ENCODE results near the gene PAK1IP1. TPM values are rescaled to one million over a fixed set of nuclear protein-coding genes. Genes with fewer than 3 reads are reported as not detected.
A peak's percentile ranks its signal among the peaks of the same experiment; 100 is the strongest.
"Not testable (repeated sequence)": the region's sequence is repeated elsewhere in the genome, so short reads cannot be mapped to it uniquely, and the experiment has no call there.

The PAK1IP1 gene, protein sequence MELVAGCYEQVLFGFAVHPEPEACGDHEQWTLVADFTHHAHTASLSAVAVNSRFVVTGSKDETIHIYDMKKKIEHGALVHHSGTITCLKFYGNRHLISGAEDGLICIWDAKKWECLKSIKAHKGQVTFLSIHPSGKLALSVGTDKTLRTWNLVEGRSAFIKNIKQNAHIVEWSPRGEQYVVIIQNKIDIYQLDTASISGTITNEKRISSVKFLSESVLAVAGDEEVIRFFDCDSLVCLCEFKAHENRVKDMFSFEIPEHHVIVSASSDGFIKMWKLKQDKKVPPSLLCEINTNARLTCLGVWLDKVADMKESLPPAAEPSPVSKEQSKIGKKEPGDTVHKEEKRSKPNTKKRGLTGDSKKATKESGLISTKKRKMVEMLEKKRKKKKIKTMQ
- total RNA-seq: 27.5 and 30.8 TPM in 2 replicates

GRCh38 chr6:10694302-10695085 is at the start of gene PAK1IP1, which contains the start of gene C6orf52:
PAK1IP1 (plus strand) TSS chr6:10694972; CDS start chr6:10694986, 14 bp downstream.
C6orf52 (minus strand) TSS chr6:10694616; CDS start chr6:10687550, 7,066 bp downstream.
- TF ChIP-seq, protein P1, sequence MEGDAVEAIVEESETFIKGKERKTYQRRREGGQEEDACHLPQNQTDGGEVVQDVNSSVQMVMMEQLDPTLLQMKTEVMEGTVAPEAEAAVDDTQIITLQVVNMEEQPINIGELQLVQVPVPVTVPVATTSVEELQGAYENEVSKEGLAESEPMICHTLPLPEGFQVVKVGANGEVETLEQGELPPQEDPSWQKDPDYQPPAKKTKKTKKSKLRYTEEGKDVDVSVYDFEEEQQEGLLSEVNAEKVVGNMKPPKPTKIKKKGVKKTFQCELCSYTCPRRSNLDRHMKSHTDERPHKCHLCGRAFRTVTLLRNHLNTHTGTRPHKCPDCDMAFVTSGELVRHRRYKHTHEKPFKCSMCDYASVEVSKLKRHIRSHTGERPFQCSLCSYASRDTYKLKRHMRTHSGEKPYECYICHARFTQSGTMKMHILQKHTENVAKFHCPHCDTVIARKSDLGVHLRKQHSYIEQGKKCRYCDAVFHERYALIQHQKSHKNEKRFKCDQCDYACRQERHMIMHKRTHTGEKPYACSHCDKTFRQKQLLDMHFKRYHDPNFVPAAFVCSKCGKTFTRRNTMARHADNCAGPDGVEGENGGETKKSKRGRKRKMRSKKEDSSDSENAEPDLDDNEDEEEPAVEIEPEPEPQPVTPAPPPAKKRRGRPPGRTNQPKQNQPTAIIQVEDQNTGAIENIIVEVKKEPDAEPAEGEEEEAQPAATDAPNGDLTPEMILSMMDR (IDR thresholded peaks at IDR 0.05; ENCODE audit: insufficient read depth, low read length, poor library complexity, severe bottlenecking): no peak

GRCh38 chr6:10655508-10656055 is 39.2 kb upstream of the PAK1IP1 start:
- DNase-seq (ENCODE audit: low read depth): no peak
- Histone ChIP-seq H3K4me3 (ENCODE audit: low read depth, low read length) (no peak overlapping the region), H3K36me3 (ENCODE audit: control insufficient read depth, insufficient read depth, low read length) (no peaks in the 10 kb centered on the region), H3K27me3 (ENCODE audit: control insufficient read depth, insufficient read depth, low read length) (no peaks in the 10 kb centered on the region)
- TF ChIP-seq, protein P1 (IDR thresholded peaks at IDR 0.05; ENCODE audit: insufficient read depth, low read length, poor library complexity, severe bottlenecking): no peak

More at GRCh38 chr6:10694302-10695085, at the start of gene PAK1IP1, which contains the start of gene C6orf52:
- no peaks in the 10 kb centered on the region for H3K36me3 ChIP-seq (ENCODE audit: control insufficient read depth, insufficient read depth, low read length)
- no peaks in the 10 kb centered on the region for H3K27me3 ChIP-seq (ENCODE audit: control insufficient read depth, insufficient read depth, low read length)
- H3K4me3 ChIP-seq (ENCODE audit: low read depth, low read length): peak within 1 kb of the TSS; percentile 76
- peak; percentile 65 for DNase-seq (ENCODE audit: low read depth)

DNA sequence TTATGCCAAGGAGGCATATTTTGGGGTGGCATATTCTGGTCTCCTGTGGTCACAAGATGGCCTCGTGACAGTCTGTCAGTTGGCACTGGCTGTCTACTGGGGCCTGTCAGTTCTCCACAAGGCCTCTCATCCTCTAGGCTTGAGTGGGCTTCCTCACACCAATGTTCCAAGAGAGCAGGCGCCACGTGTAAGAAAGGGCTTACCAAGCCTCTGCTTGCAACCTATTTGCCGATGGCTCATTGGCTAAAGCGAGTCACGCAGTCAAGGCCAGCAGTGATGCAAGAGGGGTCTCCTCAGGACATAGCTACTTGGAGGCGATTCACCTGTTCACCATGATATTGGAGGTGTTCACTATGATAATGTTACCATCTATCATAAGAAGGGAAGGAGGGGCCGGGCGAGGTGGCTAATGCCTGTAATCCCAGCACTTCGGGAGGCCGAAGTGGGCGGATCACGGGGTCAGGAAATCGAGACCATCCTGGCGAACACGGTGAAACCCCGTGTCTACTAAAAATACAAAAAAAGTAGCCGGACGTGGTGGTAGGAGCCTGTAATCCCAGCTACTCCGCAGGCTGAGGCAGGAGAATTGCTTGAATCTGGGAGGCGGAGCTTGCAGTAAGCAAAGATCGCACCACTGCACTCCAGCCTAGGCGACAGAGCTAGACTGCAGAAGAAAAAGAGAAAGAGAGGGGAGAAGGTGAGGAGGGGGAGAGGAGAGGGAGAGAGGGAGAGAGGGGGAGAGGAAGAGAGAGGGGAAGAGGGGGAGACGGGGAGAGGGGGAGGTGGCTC is 35.7 kb upstream of the PAK1IP1 start:
- Histone ChIP-seq H3K36me3 (ENCODE audit: control insufficient read depth, insufficient read depth, low read length) (no peaks in the 10 kb centered on the region), H3K4me3 (ENCODE audit: low read depth, low read length) (peak overlapping the region; percentile 28), H3K27me3 (ENCODE audit: control insufficient read depth, insufficient read depth, low read length) (no peaks in the 10 kb centered on the region)
- TF ChIP-seq, protein P1 (IDR thresholded peaks at IDR 0.05; ENCODE audit: insufficient read depth, low read length, poor library complexity, severe bottlenecking): no peak
- DNase-seq (ENCODE audit: low read depth): no peak

GRCh38 chr6:10659699-10660348 is 34.9 kb upstream of the PAK1IP1 start:
- Histone ChIP-seq H3K4me3 (ENCODE audit: low read depth, low read length) (peak overlapping the region; percentile 28), H3K36me3 (ENCODE audit: control insufficient read depth, insufficient read depth, low read length) (no peaks in the 10 kb centered on the region), H3K27me3 (ENCODE audit: control insufficient read depth, insufficient read depth, low read length) (no peaks in the 10 kb centered on the region)
- DNase-seq (ENCODE audit: low read depth): no peak
- TF ChIP-seq, protein P1 (IDR thresholded peaks at IDR 0.05; ENCODE audit: insufficient read depth, low read length, poor library complexity, severe bottlenecking): no peak

DNA sequence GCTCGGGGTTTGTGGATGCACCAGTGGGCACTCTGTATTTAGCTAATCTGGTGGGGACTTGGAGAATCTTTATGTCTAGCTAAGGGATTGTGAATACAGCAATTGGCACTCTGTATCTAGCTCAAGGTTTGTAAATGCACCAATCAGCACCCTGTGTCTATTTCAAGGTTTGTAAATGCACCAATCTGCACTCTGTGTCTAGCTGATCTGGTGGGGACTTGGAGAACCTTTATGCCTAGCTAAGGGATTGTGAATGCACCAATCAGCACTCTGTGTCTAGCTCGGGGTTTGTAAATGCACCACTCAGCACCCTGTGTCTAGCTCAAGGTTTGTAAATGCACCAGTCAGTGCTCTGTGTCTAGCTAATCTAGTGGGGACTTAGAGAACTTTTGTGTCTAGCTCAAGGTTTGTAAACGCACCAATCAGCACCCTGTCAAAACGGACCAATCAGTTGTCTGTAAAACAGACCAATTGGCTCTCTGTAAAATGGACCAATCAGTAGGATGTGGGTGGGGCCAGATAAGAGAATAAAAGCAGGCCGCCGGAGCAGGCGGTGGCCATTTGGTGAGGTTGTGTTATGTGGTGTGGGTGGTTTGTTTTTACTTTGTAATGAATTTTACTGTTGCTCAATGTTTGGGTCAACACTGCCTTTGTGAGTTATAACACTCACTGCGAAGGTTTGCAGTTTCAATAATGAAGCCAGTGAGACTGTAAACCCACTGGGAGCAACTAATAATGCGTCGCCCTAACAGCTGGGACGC is 34.2 kb upstream of the PAK1IP1 start:
- not testable (repeated sequence) for H3K4me3 ChIP-seq (ENCODE audit: low read depth, low read length); DNase-seq (ENCODE audit: low read depth); H3K36me3 ChIP-seq (ENCODE audit: control insufficient read depth, insufficient read depth, low read length); H3K27me3 ChIP-seq (ENCODE audit: control insufficient read depth, insufficient read depth, low read length)

All from kidney epithelial cell (primary cell).